Measurements from ENCODE around the gene C7orf57.
A peak's percentile ranks its signal among the peaks of the same experiment; 100 is the strongest.
"Not testable (repeated sequence)": the region's sequence is repeated elsewhere in the genome, so short reads cannot be mapped to it uniquely, and the experiment has no call there.

Gene C7orf57

DNA sequence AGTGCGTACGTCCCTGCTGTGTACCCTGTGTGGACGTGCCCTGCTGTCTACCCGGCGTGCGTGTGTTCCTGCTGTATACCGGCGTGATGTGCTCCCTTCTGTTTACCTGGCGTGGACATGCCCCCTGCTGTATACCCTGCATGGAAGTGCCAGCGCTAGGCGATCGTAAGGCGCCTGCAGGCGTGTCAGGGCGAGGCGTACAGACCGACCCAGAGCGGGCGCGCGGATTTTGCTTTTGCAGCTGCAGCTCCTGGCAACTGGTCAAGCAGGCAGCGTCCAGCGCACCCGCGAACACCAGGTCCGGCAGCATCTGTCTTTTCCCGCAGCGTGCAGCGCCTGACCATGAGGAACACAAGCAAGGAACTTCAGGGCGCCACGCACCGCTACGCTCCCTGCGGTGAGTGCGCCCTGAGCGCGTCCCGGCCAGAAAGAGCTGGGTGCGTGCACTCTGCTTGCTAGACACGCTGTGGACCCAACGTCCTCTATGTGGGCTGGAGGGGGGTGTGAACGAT lies 680 bp downstream of the C7orf57 start:
- no peak for DNase-seq (ENCODE audit: low read depth)

DNA sequence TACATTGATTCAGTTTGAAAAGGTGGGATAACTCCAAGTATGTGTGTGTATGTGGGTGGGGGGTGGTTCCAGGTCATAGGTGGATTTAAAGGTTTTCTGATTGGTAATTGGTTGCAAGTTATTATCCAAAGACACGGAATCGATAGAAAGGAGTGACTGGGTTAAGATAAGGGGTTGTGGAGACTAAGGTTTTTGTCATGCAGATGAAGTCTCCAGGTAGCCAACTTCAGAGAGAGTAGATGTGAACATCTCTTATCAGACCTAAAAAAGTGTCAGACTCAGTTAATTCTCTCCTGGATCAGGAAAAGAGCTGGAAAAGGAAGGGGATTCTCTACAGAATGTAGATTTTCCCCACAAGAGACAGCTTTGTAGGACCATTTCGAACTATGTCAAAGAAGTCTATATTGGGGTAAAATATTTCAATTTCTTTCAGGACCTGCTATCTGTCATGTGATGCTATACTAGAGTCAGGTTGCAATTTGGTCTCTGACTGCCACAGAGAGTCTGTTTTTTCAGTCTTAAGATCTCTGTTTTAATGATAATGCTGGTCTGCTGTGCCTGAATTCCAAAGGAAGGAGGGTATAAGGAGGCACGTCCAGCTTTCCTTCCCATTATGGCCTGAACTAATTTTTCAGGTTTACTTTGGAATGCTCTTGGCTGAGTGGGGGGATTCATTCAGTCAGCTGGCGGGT lies 3.6 kb downstream of the C7orf57 start:
- DNase-seq (ENCODE audit: low read depth), result no peak

DNA sequence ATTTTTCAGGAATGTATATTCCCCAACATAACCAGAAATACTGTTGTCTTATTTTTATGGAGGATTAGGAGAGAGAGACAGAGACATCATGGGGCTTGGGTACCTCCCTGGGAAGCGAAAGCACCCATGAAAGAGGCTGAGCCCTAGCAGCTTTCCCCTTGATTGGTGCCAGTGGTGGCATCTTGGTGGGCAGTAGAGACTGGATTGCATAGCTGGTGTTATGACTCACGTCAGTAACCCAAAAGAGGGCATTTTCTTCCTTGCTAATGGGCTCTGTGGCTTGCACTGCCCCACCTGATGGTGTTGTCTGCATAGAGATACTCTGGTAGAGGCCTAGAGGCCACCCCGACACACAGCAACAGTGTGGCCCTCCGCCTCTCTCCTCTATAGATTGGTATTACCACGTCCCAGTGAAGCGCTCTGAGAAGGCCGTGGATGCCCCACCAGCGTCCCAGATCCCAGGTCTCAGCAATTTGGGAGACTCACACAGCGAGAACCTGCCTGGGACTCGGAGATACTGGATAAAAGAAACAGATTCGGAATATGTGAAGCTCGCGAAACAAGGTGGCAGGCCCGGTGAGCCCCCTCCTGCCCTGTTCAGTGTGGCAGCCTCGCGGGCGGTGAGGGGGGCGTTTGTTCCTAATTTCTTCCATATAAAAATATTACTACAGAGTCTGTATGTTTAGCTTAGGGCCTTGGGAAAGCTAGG lies 5.8 kb downstream of the C7orf57 start:
- DNase-seq (ENCODE audit: low read depth), result no peak

DNA sequence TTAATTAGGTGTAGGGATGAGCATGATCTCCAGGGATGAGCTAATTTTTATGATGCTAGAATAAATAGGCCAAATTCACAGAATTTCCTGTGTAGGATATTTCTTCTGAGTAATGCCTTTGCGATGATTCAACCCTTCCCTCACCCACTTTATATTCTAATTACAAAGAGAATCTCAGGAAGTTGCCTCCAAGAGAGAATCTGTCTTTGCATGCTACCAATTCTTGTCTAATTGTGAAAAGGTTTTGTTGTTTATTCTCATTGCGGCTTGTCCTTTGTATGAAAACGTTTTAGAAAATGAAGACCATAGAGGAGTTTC lies 6.3 kb downstream of the C7orf57 start:
- DNase-seq (ENCODE audit: low read depth), result no peak

DNA sequence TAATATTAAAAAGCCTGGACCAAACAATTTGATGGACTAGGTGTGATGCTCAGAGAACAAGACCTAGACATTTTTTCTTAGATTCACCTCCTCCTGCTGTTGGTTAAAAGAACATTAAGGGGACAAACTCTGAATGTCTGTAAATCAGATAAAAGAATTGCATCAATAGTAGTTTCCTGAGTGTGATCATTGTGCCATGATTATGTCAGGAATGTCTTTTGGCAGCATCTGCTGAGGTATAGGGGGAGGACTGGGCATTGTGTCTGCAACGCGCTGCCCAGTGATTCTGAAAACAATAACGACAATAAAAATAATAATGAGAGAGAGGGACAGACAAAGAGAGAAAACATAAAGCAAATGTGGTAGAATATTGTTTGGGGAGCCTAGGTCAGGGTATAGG lies 6.9 kb downstream of the C7orf57 start:
- DNase-seq (ENCODE audit: low read depth), result no peak

DNA sequence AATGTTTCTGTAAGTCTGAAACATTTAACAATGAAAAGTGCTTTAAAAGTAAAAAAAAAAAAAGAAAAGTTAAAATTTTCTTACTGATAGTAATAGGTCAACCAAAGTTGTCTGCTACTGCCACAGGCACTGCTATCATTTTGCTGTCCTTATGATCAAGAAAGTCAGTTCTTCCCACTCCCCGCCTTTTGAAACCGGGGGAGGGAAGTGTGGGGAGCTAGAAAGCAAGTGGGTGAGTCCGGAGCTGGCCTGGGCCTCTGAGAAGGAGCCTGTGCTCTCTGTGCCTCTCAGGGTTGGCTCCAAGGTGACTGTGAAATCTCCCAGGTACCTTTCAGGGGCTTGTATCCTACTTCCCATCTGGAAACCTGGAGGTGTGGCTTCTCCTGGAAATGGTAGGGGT lies 7.3 kb downstream of the C7orf57 start:
- DNase-seq (ENCODE audit: low read depth), result no peak

DNA sequence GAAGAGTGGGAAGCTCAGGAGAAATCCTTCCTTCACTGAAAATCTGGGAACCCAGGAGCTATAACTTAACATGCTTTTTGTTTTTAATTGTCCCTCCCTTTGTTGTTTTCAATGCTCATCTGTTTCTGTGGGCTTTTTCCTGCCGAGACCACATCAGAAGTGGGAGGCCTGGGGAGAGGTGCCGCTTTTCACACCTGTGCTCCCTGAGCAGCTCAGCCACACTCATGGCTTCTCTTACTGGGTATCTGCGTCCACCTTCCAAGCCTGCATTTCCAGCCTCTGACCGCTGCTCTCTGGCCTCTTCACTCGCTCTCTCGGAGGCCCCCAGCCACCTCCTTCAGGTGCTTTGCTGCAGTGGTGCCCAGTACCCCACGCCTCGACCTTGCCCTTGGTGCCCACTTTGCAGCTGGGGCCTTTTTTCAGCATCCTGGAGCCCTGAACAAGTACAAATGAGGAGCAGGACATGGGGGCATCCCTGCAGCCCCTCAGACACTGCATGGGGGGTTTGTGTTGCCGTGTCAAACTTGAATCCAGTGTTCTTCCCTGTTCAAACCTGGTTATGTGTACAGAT lies 9.9 kb downstream of the C7orf57 start:
- DNase-seq (ENCODE audit: low read depth), result no peak

DNA sequence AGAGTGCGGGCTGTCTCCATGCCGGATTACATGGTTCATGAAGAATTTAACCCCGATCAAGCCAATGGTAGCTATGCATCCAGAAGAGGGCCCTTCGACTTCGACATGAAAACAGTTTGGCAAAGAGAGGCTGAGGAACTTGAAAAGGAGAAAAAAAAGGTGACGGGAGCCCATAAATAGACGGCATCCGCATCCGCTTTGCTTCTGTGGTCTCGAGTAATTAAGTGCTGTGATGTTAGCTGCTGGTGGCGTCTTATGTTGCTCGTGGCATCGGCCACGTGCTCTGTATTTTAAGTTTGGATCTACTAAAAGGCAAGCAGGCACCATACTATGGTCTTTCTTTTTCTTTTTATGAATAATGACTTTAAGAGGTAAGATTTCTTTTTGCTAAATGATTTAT lies 11.1 kb downstream of the C7orf57 start:
- DNase-seq (ENCODE audit: low read depth), result no peak

DNA sequence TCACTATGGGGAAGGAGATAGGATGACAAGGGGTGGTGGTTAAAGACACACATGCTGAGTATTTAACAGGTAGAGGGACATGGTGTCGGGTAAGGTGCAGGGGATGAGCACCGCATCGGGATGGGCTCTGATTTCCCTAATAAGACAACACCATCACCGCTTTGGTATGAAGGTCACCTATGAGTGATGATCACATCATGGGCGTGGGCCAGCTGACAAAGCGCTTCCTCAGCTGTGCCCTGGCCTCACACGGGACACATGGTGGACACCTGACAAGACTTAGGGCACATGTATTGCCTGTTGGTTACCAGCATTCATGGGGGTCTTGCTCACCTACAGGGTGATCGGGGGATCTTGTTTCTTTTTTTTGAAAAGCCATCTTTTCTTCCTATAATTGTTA lies 12.8 kb downstream of the C7orf57 start:
- DNase-seq (ENCODE audit: low read depth), result no peak

DNA sequence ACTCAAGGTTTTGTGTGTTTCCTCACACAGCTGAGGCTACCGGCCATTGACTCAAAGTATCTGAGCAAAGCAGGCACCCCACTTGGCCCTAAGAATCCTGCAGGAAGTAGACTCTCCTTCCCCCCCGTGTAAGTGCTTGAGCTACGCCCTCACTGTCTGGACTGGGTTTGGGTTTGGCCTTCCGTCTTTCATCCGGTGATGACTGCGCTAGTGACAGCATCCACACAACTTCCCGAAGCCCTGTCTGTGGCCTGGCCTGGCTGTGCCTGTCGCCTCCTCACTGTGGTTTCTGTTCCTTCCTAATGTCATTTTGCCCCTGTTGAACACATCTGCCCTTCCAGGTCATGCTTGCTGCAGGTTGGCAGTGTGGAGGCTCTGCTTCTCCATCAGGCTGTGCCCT lies 14.5 kb downstream of the C7orf57 start:
- DNase-seq (ENCODE audit: low read depth), result no peak

DNA sequence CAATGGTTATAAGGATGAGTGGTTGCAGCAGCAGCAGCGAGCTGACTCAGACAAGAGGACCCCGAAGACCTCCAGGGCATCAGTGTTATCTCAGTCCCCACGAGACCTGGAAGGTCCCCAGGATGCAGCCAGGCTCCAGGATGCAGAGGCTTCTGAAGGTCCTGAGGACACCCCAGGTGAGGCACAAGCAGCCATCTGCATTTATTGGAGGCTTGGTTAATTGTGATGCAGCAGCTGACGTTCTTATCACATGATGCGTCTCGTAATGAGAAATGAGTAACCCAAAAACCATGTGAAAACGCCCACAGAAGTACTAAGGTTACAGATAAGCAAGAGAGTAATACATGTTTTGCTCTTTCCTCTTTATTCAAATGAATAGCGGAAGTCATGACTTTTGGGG lies 17.4 kb downstream of the C7orf57 start:
- DNase-seq (ENCODE audit: low read depth), result no peak

DNA sequence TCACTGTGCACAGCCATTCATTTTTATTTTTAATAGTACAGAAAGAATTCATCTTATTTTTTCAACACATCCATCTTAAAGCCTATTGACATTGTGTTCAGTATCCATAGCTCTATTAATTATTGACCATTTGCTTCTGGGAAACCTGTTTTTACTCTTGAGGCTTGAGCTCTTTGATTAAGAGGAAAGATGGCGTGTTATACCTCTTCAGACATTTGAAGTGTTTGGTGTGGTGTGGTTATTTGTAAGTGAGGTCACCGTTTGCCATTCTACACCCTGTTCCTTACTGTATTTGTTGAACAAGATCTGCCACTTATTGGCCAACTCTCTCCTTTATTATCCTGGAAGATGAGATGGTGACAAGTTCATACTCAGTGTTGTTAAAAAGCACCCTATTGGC lies 18.4 kb downstream of the C7orf57 start:
- no peak for DNase-seq (ENCODE audit: low read depth)

DNA sequence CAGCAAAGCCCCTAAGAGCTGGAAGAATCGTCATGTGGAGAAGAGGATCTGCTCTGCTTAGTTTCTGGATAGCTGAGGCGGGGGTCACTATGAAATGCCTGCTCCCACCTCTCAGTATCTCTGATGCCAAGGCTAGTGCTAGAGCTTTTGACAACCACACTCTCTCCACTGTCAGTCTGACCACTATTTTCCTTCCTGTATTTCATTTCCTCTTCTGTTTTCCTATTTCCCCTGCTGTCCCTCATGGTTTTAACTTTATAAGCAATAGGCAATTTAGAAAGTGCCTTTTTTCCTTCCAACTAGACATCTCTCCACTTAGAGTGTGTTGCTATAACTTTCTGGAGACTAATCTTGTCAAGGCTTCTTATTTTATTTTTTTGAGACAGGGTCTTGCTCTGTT lies 23.6 kb downstream of the C7orf57 start:
- DNase-seq (ENCODE audit: low read depth), result no peak

DNA sequence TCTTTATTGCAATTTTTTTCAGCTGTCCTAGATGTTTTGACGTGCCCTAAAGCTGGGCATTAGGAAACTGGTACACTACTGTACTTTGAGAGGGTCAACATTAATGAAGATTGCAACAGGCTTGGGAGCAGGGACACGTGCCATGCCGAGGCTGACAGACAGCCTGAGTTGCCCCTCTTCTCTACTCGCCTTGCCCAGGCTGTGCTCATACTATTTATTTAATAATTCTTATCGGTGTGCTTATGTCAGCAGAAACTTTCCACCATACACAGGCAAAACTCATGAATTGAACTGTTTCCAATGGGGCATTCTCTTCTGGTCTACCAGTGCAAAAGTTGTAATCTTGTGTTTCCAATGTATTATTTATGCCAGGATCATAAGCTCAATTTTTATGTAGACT lies 24.4 kb downstream of the C7orf57 start:
- no peak for DNase-seq (ENCODE audit: low read depth)

DNA sequence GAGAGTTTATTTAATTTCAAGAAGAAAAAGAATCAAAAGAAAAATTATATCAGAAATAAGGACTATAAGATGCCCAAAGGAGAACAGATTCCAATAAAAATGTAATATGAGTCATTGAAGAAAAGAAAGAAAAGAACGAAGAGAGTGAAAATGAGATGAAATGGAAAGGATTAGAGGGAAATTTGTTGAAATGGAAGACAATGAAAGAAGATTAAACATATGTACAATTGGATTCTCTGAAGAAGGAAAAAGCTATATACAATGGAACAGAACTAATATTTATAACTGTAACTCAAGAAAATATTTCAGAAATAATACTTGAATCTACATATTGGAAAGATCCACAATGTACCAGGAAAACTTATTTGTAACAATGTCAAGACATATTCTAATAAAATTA lies 28.6 kb downstream of the C7orf57 start:
- DNase-seq (ENCODE audit: low read depth), result no peak

DNA sequence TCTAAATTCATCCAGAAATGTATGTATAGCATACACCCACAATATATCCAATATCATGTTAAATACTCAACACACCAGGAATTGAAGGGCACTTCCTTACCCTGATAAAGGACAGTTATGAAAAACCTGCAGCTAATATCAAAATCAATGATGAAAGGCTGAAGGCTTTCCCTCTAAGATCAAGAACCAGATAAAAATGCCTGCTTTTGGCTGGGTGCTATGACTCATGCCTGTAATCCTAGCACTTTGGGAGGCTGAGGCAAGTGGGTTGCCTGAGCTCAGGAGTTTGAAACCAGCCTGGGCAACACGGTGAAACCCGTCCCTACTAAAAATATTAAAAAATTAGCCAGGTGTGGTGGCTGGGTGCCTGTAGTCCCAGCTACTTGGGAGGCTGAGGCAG lies 32.1 kb downstream of the C7orf57 start:
- DNase-seq (ENCODE audit: low read depth), result no peak

DNA sequence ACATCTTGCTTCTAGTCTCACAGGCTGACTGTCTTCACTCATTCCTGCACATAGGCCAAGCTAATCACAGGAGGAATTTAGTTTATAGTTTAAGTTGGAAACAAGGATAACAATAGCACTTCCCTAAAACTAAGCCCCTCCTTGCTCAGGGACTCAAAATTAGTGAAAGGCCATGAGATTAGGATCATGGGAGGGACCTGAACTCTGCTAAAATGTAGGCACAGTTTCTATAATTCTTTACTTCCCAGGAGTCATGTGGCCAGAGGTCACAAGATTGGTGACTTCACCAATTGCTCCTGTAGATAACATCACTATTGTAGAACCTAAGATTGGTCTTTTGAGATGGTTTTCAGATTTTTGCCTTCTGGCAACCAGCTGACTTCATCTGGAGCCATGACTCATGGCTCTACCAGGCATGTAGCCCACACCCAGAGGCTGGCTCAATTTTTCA lies 38.9 kb downstream of the C7orf57 start:
- no peak for DNase-seq (ENCODE audit: low read depth)

DNA sequence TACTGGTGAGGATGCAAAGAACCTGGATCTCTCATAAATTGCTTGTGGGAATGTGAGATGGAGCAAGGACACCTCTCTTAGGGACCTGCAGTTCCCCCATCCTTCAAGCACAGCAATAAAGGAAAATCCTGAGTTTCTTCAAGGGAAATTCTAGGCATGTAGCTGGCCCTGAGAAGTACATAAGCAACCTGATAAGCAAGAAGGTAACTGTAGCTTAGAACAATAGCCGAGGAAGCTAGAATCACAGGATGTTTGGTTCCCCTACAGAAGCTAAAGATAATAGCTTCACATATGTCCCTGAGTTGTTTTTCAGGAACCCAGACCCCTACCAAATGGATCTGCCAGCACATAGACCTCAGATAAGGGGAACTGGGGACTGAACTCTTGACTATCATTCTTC lies 42.1 kb downstream of the C7orf57 start:
- DNase-seq (ENCODE audit: low read depth), result no peak

DNA sequence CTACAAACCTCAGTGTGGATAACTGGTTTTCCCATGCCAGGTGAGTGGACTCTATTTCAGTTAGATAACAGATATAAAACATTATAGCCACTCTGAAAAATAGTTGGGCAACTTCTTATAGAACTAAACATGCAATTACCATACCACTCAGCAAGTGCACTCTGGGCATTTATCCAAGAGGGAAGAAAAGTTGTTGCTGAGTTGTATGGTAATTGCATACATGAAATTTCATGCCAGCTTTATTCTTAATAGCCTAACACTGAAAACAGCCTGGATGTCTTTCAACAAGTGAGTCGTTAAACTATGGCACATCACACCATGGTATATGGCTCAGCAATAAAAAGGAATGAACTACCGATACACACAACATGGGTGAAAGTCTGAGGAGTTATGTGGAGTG lies 43.1 kb downstream of the C7orf57 start:
- no peak for DNase-seq (ENCODE audit: low read depth)

DNA sequence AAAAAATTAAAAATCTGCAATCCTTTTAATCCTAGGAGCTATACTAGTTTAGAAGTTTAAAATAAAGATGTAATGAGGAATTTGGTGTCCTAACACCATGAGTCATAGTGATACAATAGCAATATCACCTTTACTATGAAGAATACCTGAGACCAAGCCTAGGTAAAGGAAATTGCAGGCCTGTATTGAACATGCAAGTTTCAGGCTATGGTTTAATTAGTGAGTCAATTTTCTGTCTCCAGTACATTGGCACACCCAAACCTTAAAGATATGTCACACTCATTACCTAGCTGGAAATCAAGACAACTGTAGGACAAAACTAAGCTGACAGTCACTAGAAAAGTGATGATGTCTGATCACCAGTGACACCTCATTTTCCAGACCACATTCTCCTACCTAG lies 47.0 kb downstream of the C7orf57 start:
- DNase-seq (ENCODE audit: low read depth), result not testable (repeated sequence)

DNA sequence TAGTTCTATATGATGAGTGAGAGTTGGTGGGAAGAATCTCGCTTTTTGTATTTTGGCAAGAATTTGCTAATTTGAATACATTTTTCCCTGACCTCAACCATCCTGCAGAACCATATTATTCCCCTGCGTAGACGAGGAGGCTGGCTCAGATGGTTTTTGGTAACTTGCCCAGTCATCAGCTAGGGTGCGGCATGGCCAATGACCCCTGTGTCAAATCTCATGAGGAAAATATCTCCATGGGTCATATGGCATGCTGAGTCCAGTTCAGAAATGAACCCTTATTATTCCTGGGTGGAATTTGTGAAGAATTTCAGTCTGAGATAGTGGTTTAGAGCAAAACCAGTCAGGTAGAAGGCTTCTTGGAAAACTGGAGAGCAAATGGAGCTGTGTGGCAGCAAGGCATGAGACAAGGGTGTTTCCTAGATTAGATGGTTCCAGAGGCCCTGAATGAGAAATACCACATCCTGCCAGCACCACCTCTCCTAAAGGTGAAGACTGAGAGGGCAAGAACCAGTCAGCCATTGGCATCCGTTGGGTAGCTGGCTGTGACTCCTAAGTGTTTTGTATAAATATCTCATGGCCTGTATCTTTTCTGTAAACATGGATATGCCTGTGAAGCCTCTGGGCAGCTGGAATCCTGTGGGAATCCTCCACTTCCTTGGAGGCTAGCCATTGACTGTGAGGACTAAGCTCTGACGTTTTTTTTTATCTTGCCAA lies 47.9 kb downstream of the C7orf57 start:
- DNase-seq (ENCODE audit: low read depth), result no peak

DNA sequence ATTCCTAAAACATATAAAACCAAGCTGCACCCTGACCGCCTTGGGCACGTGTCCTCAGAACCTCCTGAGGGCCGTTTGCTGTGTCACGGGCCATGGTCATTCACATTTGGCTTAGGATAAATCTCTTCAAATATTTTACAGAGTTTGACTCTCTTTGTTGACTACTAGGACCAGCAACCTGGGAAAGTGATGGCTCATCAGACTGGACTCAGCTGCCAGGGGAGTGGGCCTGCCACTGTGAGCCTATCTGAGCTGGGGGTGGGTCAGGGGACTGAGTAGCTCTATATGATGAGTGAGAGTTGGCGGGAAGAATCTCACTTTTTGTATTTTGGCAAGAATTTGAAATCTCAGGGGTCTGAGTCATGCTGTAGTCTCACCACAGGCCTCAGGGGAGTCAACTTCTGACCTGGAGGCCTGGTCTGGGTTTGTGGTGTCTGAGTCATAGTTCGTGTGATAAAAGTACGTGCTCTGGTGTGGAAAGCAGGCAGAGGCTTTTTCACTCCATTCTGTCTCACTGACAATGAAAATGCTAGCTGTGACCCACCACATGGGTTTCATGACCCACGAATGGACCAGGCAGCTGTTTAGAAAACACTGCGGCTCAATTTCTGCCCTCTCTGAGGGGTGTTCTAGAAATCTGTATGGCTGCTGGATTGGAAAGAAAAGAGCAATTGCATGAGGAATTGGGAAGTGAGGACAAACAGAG lies 49.5 kb downstream of the C7orf57 start:
- DNase-seq (ENCODE audit: low read depth), result peak; percentile 48

Data from stimulated activated CD8-positive, alpha-beta memory T cell treated with anti-CD3 and anti-CD28 coated beads, Interleukin-15, amount 100 ng/mL, for 1 hour (primary cell).